Umbilical cord (tissue), 2 donors: ENCODE results near the gene ATP8A2. TPM values are rescaled to one million over a fixed set of nuclear protein-coding genes. Genes with fewer than 3 reads are reported as not detected.
"Not testable (repeated sequence)": the region's sequence is repeated elsewhere in the genome, so short reads cannot be mapped to it uniquely, and the experiment has no call there.

Experiments used
- DNase-seq: peaks from one replicate; pipeline ENCODE4 v3.0.0-alpha.2; 2015; ENCODE audit warnings: low spot score
- total RNA-seq: library from RNA; depleted of rRNA; stranded (reverse); fragments of >200 nt; gene quantifications from one replicate; pipeline ENCODE4 v1.2.3, GENCODE V29; 2014; ENCODE audit warnings: low replicate concordance; ENCODE audit not compliant: insufficient read depth

Gene ATP8A2
- total RNA-seq, 1 donor from 2014 or later = 1.7 TPM

DNA sequence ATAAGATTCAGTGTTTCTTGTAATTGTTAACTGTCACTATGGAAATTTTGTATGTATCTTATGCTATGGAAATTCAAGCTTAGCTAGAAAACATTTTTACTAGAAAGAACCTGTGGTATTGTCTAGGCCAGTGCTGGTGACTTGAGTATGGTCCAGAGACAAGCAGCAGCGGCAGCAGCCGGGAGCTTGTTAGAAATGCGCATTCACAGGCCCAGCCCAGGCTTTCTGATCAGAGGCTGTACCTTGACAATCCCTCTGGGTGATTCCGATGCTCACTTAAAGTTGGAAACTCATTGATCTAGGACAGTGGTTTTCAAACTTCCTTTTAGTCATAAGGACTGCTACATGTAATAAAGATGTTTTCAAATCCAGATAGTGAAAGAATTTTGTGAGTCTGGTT is 392.6 kb downstream of the ATP8A2 start:
- DNase-seq = no peak

DNA sequence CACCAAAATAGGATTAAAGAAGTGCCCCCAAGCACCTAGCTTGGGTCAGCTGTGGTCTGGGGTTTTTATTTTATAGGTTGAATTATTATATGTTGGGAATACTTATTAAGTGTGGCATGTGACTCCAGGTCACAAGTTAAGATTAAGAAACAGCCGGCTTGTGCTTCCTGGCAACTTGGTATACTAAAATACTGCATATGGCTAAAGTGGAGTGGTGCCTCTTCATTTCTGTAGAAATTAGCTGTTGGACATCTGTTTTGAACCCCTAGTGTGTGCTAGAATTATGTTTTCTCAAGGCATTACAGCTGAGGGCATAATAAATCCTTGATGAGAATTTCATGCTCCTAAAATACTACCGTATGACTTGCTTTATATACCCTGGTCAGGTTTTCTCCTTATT is 393.5 kb downstream of the ATP8A2 start:
- no peak for DNase-seq

DNA sequence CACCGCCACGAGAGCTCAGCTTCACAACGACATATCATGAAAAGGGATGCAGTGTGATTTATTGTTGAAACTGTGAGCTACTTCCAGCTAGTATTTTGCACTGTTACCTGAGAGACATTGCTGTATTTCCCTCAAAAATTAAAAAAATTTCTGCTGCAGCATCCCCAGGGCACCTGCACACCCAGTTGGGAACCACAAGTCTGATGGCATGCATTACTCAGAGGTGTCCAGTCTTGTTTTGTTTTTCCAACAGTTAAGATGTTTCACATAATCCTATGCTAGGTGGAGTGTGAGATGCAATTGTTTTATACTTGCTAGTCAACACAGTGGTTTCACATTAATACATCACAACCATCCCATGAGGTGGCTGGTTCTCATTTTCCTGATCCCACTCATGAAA is 394.8 kb downstream of the ATP8A2 start:
- no peak for DNase-seq

DNA sequence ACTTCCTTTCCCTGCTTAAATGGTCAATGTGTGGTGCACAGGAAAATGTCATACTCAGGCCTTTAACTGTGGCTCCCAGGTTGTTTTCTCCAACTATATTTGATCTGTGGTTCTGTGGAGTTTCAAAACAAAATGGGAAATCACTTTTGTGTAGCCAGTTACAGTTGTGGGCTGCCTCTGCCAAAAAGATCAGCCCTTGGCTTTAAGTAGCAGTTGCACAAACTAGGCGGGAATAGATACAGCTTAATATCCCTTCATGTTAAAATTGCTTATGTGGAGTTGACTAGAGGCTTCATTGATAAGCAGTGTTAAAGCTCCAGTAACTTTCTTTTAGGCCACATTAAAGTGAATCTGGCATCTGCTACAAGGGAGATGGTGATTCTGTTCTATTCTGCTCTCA is 395.2 kb downstream of the ATP8A2 start:
- peak; percentile 71 for DNase-seq

DNA sequence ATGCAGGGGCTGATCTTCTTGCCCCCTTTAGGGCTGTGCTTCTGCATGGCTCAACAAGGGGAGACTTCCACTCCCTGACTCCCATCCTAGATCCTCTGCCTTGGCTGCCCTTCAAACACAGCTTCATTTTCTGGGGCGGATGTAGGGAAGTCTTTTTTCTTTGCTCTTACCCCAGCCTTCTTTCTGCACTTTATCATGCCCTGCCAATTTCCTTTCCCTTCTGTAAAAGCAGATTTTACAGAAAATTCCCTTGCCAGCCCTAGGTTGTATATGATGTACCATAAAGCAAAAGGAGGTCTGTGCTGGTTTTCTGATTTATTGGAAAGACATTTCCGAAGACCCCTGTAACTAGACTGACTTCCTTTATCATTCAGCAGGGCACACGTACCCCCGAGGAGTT is 396.6 kb downstream of the ATP8A2 start:
- no peak for DNase-seq

DNA sequence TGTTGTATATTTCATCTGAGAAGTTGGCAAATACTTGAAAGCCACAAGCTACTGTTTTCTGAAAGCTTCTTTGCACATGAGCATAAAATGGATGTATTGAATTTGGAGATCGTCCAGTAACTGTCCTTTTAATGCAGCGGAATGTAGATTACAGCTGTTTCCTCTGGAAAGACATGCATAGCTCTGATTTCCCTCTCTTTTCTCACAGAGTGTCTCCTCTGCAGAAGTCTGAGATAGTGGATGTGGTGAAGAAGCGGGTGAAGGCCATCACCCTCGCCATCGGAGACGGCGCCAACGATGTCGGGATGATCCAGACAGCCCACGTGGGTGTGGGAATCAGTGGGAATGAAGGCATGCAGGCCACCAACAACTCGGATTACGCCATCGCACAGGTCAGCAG is 397.1 kb downstream of the ATP8A2 start:
- DNase-seq = peak; percentile 33

DNA sequence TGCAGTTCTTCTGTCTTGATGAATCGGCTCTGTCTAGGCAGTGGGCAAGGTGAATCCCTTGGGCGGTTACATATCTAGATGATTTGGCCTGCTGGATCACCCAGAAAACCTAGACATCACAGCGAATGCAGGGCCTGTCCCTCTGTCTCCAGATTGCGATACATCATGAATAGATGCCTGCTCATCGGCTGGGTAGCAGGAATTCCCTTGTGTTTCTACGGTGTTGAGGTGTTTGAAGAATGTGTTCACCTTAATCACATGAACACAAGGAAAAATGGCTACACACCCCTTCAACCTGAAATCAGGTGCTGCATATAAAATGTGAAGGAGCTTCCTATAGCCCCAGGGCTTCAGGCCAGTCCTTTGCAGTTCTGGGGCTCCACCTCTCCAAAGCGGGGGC is 398.8 kb downstream of the ATP8A2 start:
- no peak for DNase-seq

DNA sequence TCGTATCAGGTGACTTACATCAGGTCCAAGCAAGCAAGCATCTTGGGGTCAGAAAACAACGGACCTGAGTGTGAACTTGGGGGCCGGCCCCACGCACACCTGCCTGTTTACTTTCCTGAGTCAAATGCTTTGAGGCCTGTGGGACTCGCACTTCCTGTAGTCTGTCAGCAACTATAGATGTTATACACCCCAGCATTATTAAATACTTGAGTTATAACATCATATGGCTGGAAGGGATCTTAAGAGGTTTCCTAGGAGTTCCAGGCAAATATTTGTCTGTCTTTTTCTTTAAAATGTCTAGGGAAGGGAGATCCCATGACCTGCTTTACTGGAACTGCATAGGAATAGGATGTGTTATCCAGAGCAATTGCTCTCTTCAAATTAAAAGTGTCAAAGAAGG is 399.4 kb downstream of the ATP8A2 start:
- DNase-seq = peak; percentile 57

DNA sequence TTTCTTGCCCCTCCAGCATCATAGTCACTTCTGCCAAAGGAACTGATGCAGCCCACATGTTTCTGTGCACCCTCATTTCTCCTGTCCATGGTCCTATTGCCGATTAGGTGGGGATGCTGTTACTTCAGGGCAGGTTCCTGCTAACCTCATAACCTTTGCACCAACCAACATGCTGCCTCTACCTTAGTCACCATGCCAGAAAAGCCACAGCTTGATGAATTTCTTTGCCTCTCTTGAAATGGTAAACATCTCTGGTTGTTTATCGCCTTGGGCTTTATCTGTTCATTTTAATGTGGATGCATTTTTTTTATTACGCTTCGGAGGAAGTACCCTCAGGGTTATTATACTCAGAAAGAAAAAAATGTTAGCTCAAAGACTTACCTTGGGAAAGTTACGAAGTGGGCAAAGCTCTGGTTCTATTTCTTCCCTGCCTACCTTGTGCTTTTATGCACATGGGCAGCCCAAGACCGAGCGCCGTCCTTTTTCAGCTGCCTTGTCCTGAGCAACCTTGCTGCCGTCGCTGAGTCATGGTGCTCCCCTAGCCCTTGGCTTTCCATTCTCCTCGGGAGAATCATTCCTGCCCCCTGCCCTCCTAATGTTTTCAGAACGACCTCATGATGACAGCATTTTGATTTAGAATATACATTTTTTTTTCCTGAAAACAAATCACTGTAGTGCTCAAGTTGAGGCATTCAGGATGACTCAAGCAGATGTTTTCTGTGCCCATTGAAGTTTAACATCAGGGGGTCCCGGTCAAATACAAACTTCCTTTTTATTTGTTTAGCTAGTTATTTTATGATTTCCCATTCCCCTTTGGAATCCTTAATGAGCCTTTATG is 400.1 kb downstream of the ATP8A2 start:
- no peak for DNase-seq

DNA sequence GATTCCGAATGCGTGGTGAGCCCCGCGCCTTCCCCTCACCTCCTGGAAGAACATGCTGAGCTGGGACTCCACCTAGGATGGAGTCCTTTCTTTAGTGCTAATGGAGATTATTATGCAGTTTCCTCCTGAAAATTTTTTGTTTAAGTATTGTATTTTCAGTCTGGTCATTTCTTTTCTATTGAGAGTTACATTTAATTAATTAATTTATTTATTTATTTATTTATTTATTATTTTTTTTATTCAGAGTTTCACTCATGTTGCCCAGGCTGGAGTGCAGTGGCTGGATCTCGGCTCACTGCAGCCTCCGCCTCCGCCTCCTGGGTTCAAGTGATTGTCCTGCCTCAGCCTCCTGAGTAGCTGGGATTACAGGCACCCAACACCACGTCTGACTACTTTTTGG is 400.8 kb downstream of the ATP8A2 start:
- DNase-seq = not testable (repeated sequence)

DNA sequence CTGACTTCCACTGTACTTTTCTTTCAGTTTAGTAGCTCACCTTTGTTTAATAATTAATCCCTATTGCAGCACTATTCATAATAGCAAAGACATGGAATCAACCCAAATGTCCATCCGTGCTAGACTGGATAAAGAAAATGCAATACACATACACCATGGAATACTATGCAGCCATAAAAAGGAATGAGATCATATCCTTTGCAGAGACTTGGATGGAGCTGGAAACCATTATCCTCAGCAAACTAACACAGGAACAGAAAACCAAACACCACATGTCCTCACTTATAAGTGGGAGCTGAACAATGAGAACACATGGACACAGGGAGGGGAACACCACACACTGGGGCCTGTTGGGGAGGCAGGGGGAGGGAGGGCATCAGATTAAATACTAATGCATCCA is 402.3 kb downstream of the ATP8A2 start:
- DNase-seq = not testable (repeated sequence)

DNA sequence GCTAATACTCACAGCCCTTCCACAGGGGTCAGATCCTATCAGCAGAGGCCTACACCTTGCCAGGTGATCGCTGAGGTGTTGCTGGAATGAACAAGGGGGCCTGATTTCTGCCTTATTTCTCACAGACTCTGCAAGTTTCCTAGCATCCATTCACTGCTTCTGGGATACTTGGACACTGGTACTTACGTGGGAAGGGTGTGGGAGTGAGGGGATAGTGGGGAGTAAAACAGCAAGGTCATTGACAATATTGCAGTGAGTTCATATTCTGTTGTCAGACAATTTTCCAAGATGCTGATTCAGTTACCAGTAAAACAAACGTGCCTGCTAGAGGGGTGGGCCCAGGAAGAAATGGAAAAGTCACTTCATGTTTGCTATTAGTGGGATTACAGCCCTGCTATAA is 403.5 kb downstream of the ATP8A2 start:
- DNase-seq = no peak

DNA sequence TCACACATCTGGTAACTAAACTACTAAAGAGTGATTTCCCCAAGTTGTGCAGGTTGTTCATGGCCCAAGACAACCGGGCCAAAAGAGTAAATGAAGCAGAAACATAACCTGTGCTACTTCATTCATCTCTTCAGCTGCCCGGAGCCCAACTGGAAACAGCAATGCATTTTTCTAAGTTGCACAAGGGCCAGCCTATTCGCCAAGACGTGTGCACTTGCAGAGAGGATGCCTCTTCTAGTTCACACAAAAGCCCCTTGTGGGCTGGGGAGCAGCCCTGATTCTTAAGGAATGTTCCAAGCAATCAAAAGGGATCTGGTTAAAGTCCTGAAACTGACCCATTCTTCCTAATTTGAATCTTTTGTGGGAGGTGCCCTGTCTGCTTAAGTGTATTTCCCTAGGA is 404.2 kb downstream of the ATP8A2 start:
- no peak for DNase-seq

DNA sequence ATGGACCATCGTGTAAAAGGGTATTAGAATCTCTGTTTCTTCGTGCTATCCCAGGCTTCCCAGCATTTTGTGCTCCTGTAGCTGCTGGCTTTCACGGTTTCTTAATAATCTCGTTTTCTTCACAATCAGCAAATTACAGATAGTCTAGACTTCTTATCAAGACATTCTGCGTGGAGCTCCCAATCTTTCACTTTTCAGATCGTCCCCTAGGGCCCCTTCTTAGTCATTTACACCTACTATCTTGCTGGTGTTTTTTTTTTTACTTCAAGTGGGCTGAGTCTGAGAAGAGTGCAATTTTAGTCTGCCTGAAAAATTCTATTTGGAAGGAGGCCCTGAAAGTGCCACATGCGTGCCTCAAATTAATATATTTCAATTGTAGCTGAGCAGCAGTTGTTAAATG is 404.9 kb downstream of the ATP8A2 start:
- DNase-seq = no peak

DNA sequence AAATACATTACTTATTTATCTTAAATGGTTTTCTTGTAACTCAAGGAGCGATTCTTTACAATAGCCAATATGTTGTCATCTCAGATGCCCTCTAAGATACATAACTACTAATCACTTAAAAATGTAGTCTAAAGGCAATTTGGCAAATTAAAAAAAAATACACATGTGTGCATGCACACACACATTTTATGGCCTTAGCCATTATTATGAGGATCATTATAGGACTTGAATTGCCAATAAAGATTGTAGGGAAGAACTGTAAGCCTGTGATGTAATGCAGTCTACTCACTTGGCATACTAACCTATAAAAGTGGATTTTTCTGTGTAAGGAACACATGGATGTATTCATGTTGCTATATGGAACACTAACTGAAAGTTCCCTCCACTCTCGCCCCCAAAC is 405.7 kb downstream of the ATP8A2 start:
- no peak for DNase-seq

DNA sequence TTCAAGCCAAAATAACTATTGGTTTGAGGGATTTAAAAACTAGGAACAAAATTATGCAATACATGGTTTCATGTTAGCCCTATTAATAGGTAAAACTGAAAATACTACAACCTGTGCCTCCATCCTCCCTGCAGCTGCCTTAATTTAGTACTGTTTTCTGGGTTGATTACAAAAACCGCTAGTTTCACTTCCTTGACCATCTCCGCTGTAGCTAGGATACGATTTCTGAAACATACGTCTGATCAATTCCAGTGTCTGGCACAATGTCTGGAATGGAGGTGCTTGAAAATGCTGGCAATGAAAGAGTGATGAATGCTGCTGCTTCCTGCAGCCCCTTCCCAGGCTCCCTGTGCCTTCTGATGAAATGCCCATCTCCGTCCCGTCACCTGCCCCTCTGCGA is 406.6 kb downstream of the ATP8A2 start:
- DNase-seq = no peak

DNA sequence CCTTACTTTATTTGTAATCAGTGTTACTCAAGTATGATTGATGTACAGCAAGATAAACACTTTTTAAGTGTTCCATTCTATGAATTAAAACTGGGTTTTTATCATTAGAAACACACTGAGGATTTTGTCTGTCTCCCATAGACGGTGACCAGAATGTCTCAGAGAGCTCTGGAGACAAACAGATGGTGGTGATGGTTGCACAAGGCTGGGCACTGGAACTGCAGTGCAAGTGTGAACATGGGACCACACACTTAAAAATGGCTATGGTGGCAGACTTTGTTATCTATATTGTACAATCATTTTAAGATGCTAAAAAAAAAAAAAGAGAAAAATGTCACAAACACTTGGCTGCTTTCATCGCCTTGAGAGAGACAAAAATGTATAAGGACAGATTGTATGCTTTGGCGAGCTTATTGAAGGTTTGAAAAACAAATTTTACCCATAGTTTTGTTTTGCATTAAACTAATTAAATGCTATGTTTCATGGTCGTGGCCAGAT is 407.1 kb downstream of the ATP8A2 start:
- no peak for DNase-seq

DNA sequence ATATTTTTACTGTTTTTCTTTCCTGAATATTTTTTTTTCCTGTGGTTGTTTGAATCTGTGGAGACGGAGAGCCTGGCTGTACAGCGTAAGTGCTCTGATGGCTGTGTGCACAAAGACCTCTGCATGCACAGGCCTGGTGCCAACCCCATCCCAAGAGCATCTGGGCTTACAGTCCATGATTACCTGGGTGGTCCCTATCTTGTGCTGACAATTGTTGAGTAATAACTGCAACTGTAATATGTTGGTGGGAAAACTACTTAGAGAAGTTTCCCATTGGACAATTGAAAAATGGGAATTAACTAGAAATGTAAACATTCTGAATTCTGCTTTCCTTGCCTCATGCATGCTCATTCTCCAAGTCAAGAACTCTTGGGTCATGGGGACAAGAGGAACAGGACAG is 411.3 kb downstream of the ATP8A2 start:
- DNase-seq = no peak

DNA sequence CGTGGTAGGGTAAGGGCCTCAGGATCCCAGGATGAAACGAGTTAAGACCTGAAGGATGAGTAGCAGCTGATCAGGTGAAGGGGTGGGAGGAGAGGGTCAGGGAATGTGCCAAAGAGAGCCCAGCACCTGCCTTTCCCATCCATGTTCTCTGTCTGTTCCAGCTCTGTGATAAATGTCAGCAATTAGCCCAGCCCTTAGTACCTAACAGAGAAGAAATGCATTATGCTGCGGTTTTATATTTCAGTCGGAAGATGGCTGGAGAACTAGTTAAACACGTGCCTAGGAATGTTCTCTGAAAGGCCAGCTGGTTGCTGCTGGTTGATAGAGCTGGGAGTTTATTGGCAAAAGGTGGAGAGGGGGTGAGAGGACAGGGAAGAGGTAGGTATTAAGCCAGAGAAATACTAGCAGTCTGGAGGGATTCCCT is 411.8 kb downstream of the ATP8A2 start:
- DNase-seq = no peak

DNA sequence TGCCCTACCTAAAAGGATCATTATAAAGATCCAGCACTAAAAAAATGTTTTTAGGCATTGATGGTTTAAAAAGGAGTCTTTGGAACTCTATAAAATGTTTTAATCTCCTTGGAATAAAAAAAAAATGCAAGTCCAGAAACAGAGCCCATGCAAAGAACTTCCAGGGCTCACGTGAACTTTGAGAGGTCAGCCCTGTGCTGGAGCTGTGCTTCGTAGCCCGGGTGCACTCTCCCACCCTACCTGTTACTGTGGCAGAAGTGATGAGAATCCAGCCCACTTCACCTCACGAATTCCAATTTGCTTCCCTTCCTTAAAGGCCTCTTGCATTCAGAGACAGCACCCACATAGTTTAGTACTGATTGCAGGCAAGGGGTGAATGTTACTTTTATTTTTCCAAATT is 412.3 kb downstream of the ATP8A2 start:
- no peak for DNase-seq

DNA sequence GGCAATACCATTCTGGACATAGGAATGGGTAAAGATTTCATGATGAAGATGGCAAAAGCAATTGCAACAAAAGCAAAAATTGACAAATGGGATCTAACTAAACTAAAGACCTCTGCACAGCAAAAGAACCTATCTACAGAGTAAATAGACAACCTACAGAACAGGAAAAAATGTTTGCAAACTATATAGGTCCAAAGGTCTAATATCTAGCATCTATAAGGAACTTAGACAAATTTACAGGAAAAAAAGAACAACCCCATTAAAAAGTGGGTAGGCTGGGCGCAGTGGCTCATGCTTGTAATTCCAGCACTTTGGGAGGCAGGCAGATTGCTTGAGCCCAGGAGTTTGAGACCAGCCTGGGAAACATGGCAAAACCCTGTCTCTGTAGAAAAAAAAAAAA is 418.4 kb downstream of the ATP8A2 start:
- not testable (repeated sequence) for DNase-seq

DNA sequence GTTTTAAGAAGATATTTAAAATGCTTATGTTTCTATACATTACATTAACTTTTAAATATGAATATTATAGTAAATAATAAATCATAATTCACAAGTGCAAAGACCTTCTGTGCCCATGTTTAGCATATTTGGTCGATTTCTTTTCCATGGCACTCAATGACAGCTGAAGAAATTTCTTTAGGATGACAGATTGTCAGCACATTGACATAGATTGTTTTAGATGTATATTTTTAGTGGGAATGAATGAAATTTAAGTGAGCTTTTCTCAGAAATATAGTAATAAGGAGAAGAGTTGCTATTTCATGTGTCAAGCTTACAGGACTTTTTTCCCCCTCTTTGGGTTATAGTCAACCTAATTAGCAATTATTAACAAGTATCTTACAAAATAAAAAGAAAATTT is 423.5 kb downstream of the ATP8A2 start:
- DNase-seq = no peak

DNA sequence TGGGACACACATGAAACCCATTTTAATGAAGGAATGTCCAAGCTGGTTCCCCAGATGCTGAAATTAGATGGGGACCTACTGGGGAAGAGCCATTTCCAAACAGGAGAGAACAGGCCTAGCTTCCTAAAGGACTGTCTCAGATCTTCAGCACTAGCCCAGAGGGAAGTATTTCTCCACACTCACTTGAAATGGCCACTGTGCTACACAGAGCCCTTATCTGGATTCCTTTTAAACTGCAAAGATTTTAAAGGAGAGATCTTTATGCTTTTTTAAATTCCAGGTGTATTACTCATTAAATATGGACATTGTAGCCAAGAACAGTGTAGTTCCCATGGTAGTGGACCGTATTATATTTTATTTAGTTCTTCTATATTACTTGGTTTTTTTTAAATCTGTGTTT is 424.7 kb downstream of the ATP8A2 start:
- DNase-seq = no peak

DNA sequence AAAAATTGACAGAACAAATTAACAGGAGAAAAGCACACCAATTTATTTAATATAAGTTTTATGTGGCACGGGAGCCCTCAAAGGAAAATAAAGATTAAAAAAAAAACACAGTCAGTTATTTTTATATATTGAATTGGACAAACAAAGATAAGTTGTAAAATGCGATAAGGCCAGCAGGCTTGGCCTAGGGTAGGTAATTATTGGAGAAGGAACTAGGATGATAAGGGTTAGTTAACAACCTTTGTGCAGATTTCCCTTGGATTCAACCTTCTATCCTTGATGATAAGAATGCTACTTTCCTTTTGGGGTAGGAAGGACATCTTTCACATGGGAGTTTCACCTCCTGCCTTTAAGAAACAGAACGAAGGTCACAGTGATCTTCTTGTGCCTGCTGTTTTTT is 427.2 kb downstream of the ATP8A2 start:
- no peak for DNase-seq
